OCI-LY3 (cell line): ENCODE measurements around the gene NECAP2.

ENCODE experiments used
- CTCF ChIP-seq: fragments of 200-600, 300-600 bp; sonication (generic); IDR thresholded peaks from 2 replicates; pipeline ENCODE4 v1.5.1; 2014; ENCODE audit warnings: antibody characterized with exemption, low read length, low read depth
- EZH2phosphoT487 ChIP-seq: fragments of 200-600 bp; shearing (Covaris generic); IDR thresholded peaks from 2 replicates; pipeline ENCODE4 v1.6.1; 2018; ENCODE audit warnings: antibody characterized with exemption, mixed run types, low read depth

GRCh38 chr1:16484931-16485330, 44.4 kb downstream of the NECAP2 start:
- no peak for TF ChIP-seq CTCF
- TF ChIP-seq EZH2phosphoT487, result no peak
